ENCODE measurements around the gene NT5DC1. TPM values are rescaled to one million over a fixed set of nuclear protein-coding genes. Genes with fewer than 3 reads are reported as not detected.

The NT5DC1 gene
- polyA plus RNA-seq, 3 donors = 18.2 to 39.0 (median 28.3) TPM

GRCh38 chr6:116200619-116201249 lies 100.1 kb downstream of the NT5DC1 start:
- peaks cover 5% of the 10 kb centered on the region for H3K4me1 Mint-ChIP-seq
- no peaks in the 10 kb centered on the region for H3K36me3 ChIP-seq (replicated peaks in 1 of 2; ENCODE audit: control insufficient read depth in 1 of 2, insufficient read depth in 2 of 2, low read length in 2 of 2)
- H3K4me3 Mint-ChIP-seq = no peak overlapping the region
- intact Hi-C loops (cut with micrococcal nuclease) = no loop called here
- H3K27ac ChIP-seq (ENCODE audit: low read depth in 1 of 2, low read length in 2 of 2) = no peak overlapping the region
- TF ChIP-seq, protein P1, sequence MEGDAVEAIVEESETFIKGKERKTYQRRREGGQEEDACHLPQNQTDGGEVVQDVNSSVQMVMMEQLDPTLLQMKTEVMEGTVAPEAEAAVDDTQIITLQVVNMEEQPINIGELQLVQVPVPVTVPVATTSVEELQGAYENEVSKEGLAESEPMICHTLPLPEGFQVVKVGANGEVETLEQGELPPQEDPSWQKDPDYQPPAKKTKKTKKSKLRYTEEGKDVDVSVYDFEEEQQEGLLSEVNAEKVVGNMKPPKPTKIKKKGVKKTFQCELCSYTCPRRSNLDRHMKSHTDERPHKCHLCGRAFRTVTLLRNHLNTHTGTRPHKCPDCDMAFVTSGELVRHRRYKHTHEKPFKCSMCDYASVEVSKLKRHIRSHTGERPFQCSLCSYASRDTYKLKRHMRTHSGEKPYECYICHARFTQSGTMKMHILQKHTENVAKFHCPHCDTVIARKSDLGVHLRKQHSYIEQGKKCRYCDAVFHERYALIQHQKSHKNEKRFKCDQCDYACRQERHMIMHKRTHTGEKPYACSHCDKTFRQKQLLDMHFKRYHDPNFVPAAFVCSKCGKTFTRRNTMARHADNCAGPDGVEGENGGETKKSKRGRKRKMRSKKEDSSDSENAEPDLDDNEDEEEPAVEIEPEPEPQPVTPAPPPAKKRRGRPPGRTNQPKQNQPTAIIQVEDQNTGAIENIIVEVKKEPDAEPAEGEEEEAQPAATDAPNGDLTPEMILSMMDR (IDR thresholded peaks at IDR 0.05) = no peak
- H4K20me1 ChIP-seq (ENCODE audit: insufficient read depth, low read length) = no peaks in the 10 kb centered on the region
- H3K4me1 ChIP-seq (ENCODE audit: control insufficient read depth in 1 of 2, insufficient read depth in 2 of 2, low read length in 2 of 2) = no peaks in the 10 kb centered on the region
- H3K4me2 ChIP-seq (replicated peaks; ENCODE audit: extremely low read depth, low read length, poor library complexity, severe bottlenecking) = no peak overlapping the region
- H3K27me3 ChIP-seq (ENCODE audit: control insufficient read depth in 2 of 2, insufficient read depth in 2 of 2, low read length in 2 of 2) = no peaks in the 10 kb centered on the region
- H3K79me2 ChIP-seq (ENCODE audit: insufficient read depth, low read length) = no peaks in the 10 kb centered on the region
- H3K9ac ChIP-seq (ENCODE audit: insufficient read depth, low read length, poor library complexity, severe bottlenecking) = no peak overlapping the region
- H3K9me3 Mint-ChIP-seq = no peaks in the 10 kb centered on the region
- H3K27me3 Mint-ChIP-seq (ENCODE audit: low read depth in 3 of 3) = peaks cover 0 to 1% (median 0%) of the 10 kb centered on the region in 3 donors
- no CpG with 5 or more reads among the region's 3 CpGs for WGBS (ENCODE audit: insufficient coverage)
- no peaks in the 10 kb centered on the region for H3K36me3 Mint-ChIP-seq
- no peak overlapping the region for H3K27ac Mint-ChIP-seq
- H2AFZ ChIP-seq (ENCODE audit: insufficient read depth, low read depth, low read length, poor library complexity, severe bottlenecking) = no peak overlapping the region
- no peak for DNase-seq
- H3K4me3 ChIP-seq (replicated peaks in 1 of 3; ENCODE audit: low read depth in 2 of 3, low read length in 3 of 3) = no peak overlapping the region
- H3K9me3 ChIP-seq (replicated peaks in 1 of 2; ENCODE audit: control insufficient read depth in 1 of 2, insufficient read depth in 1 of 2, low read length in 2 of 2) = no peaks in the 10 kb centered on the region

DNA sequence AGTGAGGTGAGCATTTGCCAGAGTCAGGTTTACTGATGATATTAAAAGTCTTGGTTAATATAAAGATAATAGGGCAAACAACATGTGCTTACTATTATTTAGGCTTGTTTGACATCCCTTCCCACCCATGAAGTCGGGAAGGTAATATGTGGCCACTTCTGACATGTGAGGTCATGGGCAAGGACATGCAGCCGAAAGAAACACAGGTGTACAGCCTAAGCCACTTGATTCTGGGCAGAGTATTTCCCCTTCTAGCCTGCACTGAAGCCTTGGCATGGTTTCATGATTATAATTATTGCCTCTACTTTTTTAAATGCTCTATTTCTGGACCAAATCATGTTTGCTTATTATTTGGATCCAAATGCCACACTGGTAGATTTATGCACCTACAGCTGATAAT lies 100.9 kb downstream of the NT5DC1 start:
- Histone ChIP-seq H2AFZ (ENCODE audit: insufficient read depth, low read depth, low read length, poor library complexity, severe bottlenecking) (no peak overlapping the region), H3K4me1 (ENCODE audit: control insufficient read depth in 1 of 2, insufficient read depth in 2 of 2, low read length in 2 of 2) (no peaks in the 10 kb centered on the region), H3K9ac (ENCODE audit: insufficient read depth, low read length, poor library complexity, severe bottlenecking) (no peak overlapping the region), H3K27me3 (ENCODE audit: control insufficient read depth in 2 of 2, insufficient read depth in 2 of 2, low read length in 2 of 2) (no peaks in the 10 kb centered on the region), H3K27ac (ENCODE audit: low read depth in 1 of 2, low read length in 2 of 2) (no peak overlapping the region), H4K20me1 (ENCODE audit: insufficient read depth, low read length) (no peaks in the 10 kb centered on the region), H3K4me2 (replicated peaks; ENCODE audit: extremely low read depth, low read length, poor library complexity, severe bottlenecking) (no peak overlapping the region), H3K79me2 (ENCODE audit: insufficient read depth, low read length) (no peaks in the 10 kb centered on the region), H3K4me3 (replicated peaks in 1 of 3; ENCODE audit: low read depth in 2 of 3, low read length in 3 of 3) (no peak overlapping the region), H3K9me3 (replicated peaks in 1 of 2; ENCODE audit: control insufficient read depth in 1 of 2, insufficient read depth in 1 of 2, low read length in 2 of 2) (no peaks in the 10 kb centered on the region), H3K36me3 (replicated peaks in 1 of 2; ENCODE audit: control insufficient read depth in 1 of 2, insufficient read depth in 2 of 2, low read length in 2 of 2) (no peaks in the 10 kb centered on the region)
- no peak overlapping the region for H3K4me3 Mint-ChIP-seq
- TF ChIP-seq, protein P1 (IDR thresholded peaks at IDR 0.05) = no peak
- intact Hi-C loops (cut with micrococcal nuclease) = no loop called here
- peaks cover 12% of the 10 kb centered on the region for H3K4me1 Mint-ChIP-seq
- H3K27ac Mint-ChIP-seq = no peak overlapping the region
- DNase-seq = no peak
- H3K9me3 Mint-ChIP-seq = no peaks in the 10 kb centered on the region
- H3K36me3 Mint-ChIP-seq = no peaks in the 10 kb centered on the region
- WGBS (ENCODE audit: insufficient coverage) = no CpG with 5 or more reads among the region's 2 CpGs
- H3K27me3 Mint-ChIP-seq (ENCODE audit: low read depth in 3 of 3) = peaks cover 0 to 1% (median 0%) of the 10 kb centered on the region in 3 donors
